ENCODE results near the gene UGGT1. TPM values are rescaled to one million over a fixed set of nuclear protein-coding genes. Genes with fewer than 3 reads are reported as not detected.

The UGGT1 gene
- polyA plus RNA-seq, 1 of the 3 experiments (the other 2 are of a cell fraction), result 20.0 TPM

GRCh38 chr2:128073278-128073677, 17.7 kb upstream of the UGGT1 start:
- no peak overlapping the region for H2AFZ ChIP-seq (ENCODE audit: low read depth)
- ChIA-PET POLR2A (no interaction called here), CTCF (interaction anchor here (1.6 kb wide), 1 partner anchor 10 kb away, joined by 8 read pairs; no protein-coding TSS in a partner anchor)
- no peaks in the 10 kb centered on the region for H3K9me2 ChIP-seq
- no peaks in the 10 kb centered on the region for H3K27me3 ChIP-seq (ENCODE audit: insufficient read depth)
- H3F3A ChIP-seq (replicated peaks; ENCODE audit: insufficient read depth), result no peaks in the 10 kb centered on the region
- 63% methylated on average over 3 of the region's 3 CpGs for WGBS (ENCODE audit: low lambda C conversion rate)
- H3K4me3 ChIP-seq (ENCODE audit: low read depth in 2 of 2, low read length in 1 of 2), result no peak overlapping the region
- no peaks in the 10 kb centered on the region for H3K79me2 ChIP-seq (ENCODE audit: insufficient read depth)
- no peaks in the 10 kb centered on the region for H4K20me1 ChIP-seq (ENCODE audit: insufficient read depth)
- H3K9me3 ChIP-seq, result no peaks in the 10 kb centered on the region
- no peaks in the 10 kb centered on the region for H3K36me3 ChIP-seq (replicated peaks in 1 of 2; ENCODE audit: control insufficient read depth in 1 of 2, insufficient read depth in 2 of 2, low read length in 1 of 2)
- no peak for TF ChIP-seq ZBTB33 (IDR thresholded peaks at IDR 0.05; ENCODE audit: borderline replicate concordance, low read depth)
- no peak for TF ChIP-seq REST (IDR thresholded peaks at IDR 0.05; ENCODE audit: low read depth, low read length)
- TF ChIP-seq FOXM1 (IDR thresholded peaks at IDR 0.05; ENCODE audit: low read depth), result no peak
- no peak for TF ChIP-seq POLR2AphosphoS5 (IDR thresholded peaks at IDR 0.05; ENCODE audit: low read depth, low read length)
- TF ChIP-seq MEF2A (IDR thresholded peaks at IDR 0.05; ENCODE audit: borderline replicate concordance, low read depth), result no peak
- no peak for TF ChIP-seq RFX5 (IDR thresholded peaks at IDR 0.05; ENCODE audit: low read length)
- TF ChIP-seq TEAD4 (IDR thresholded peaks at IDR 0.05; ENCODE audit: borderline replicate concordance, insufficient read depth), result no peak
- TF ChIP-seq RCOR1 (IDR thresholded peaks at IDR 0.05; ENCODE audit: low read length), result no peak
- TF ChIP-seq FOSL2 (IDR thresholded peaks at IDR 0.05; ENCODE audit: borderline replicate concordance, low read depth), result no peak
- no peak for TF ChIP-seq NRF1 (IDR thresholded peaks at IDR 0.05; ENCODE audit: low read depth, low read length)
- no peak for TF ChIP-seq CTCF (IDR thresholded peaks at IDR 0.05)
- TF ChIP-seq SIN3A (IDR thresholded peaks at IDR 0.05; ENCODE audit: borderline replicate concordance, low read depth, low read length), result no peak
- TF ChIP-seq EZH2phosphoT487 (IDR thresholded peaks at IDR 0.05; ENCODE audit: borderline replicate concordance, low read depth), result no peak
- TF ChIP-seq ELF1 (IDR thresholded peaks at IDR 0.05), result no peak
- TF ChIP-seq USF1 (IDR thresholded peaks at IDR 0.05; ENCODE audit: borderline replicate concordance, low read depth), result no peak
- H3K27ac ChIP-seq (ENCODE audit: low read depth in 2 of 2, low read length in 1 of 2), result no peak overlapping the region
- DNase-seq, result no peak
- H3K9ac ChIP-seq, result no peak overlapping the region
- H3K4me1 ChIP-seq (ENCODE audit: control insufficient read depth in 1 of 2, insufficient read depth in 2 of 2, low read depth in 1 of 2, low read length in 1 of 2), result no peaks in the 10 kb centered on the region
- H3K4me2 ChIP-seq, result no peak overlapping the region
